Measurements from ENCODE around the gene KCNH1. TPM values are rescaled to one million over a fixed set of nuclear protein-coding genes. Genes with fewer than 3 reads are reported as not detected.

KCNH1 gene
- total and polyA plus RNA-seq, 2 experiments from 2014 or later = 0.28 TPM; not detected in 1

DNA sequence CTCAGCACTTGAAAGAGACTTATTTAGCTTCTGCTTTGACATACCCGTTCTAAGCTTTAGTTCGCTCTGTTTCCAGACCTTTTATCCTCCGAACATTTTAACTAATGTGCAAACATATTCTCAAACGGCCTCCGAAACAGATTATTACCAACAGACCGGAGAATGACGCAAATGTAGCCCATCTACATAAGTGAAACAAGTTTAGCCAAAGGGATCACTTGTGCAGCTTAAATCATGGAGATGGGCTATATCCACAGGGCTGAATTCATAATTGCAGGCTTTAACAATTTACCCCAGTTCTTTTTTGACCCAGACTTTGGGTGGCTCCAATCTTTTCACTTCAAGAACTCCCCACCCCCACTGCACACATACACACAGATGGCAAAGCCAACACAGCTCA lies 119.7 kb downstream of the KCNH1 start:
- H3K36me3 ChIP-seq (ENCODE audit: insufficient read depth) = no peaks in the 10 kb centered on the region
- H3K79me2 ChIP-seq (replicated peaks; ENCODE audit: insufficient read depth) = no peaks in the 10 kb centered on the region
- no peaks in the 10 kb centered on the region for H3K9me2 ChIP-seq (ENCODE audit: insufficient read depth)
- H4K20me1 ChIP-seq (replicated peaks; ENCODE audit: insufficient read depth) = no peaks in the 10 kb centered on the region
- H2AFZ ChIP-seq = no peak overlapping the region
- H3K27me3 Mint-ChIP-seq (ENCODE audit: insufficient read depth, low read depth, poor library complexity) = peaks cover 1% of the 10 kb centered on the region
- DNase-seq (ENCODE audit: low spot score) (no peak), ATAC-seq (no peak)
- no peaks in the 10 kb centered on the region for H3F3A ChIP-seq (replicated peaks; ENCODE audit: low read depth)
- H3K4me1 Mint-ChIP-seq = no peaks in the 10 kb centered on the region
- H3K36me3 Mint-ChIP-seq (ENCODE audit: low read depth) = no peaks in the 10 kb centered on the region
- H3K4me2 ChIP-seq = no peak overlapping the region
- H3K27ac ChIP-seq (ENCODE audit: low read depth) = no peak overlapping the region
- H3K27me3 ChIP-seq (ENCODE audit: insufficient read depth) = no peaks in the 10 kb centered on the region
- no peaks in the 10 kb centered on the region for H3K9me3 Mint-ChIP-seq
- H3K4me3 Mint-ChIP-seq = no peak overlapping the region
- no peak overlapping the region for H3K27ac Mint-ChIP-seq
- H3K4me1 ChIP-seq (ENCODE audit: insufficient read depth) = no peaks in the 10 kb centered on the region
- H3K4me3 ChIP-seq = no peak overlapping the region
- TF ChIP-seq STAT1 (IDR thresholded peaks at IDR 0.05; ENCODE audit: unreplicated experiment) (no peak), ZNF331 (CRISPR knock-in tag; IDR thresholded peaks at IDR 0.05; ENCODE audit: low read depth) (no peak), CREB1 (CRISPR knock-in tag; IDR thresholded peaks at IDR 0.05; ENCODE audit: low read depth) (no peak), ZNF462 (CRISPR knock-in tag; IDR thresholded peaks at IDR 0.05) (no peak), ETS1 (IDR thresholded peaks at IDR 0.05) (no peak), ZNF114 (CRISPR knock-in tag; IDR thresholded peaks at IDR 0.05) (no peak), JUNB (IDR thresholded peaks at IDR 0.05; ENCODE audit: unreplicated experiment) (no peak)
- TF ChIP-seq, protein P1, sequence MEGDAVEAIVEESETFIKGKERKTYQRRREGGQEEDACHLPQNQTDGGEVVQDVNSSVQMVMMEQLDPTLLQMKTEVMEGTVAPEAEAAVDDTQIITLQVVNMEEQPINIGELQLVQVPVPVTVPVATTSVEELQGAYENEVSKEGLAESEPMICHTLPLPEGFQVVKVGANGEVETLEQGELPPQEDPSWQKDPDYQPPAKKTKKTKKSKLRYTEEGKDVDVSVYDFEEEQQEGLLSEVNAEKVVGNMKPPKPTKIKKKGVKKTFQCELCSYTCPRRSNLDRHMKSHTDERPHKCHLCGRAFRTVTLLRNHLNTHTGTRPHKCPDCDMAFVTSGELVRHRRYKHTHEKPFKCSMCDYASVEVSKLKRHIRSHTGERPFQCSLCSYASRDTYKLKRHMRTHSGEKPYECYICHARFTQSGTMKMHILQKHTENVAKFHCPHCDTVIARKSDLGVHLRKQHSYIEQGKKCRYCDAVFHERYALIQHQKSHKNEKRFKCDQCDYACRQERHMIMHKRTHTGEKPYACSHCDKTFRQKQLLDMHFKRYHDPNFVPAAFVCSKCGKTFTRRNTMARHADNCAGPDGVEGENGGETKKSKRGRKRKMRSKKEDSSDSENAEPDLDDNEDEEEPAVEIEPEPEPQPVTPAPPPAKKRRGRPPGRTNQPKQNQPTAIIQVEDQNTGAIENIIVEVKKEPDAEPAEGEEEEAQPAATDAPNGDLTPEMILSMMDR (conservative IDR thresholded peaks at IDR 0.05; ENCODE audit: low read depth in 2 of 2) = no peak
- TF ChIP-seq, protein P2, sequence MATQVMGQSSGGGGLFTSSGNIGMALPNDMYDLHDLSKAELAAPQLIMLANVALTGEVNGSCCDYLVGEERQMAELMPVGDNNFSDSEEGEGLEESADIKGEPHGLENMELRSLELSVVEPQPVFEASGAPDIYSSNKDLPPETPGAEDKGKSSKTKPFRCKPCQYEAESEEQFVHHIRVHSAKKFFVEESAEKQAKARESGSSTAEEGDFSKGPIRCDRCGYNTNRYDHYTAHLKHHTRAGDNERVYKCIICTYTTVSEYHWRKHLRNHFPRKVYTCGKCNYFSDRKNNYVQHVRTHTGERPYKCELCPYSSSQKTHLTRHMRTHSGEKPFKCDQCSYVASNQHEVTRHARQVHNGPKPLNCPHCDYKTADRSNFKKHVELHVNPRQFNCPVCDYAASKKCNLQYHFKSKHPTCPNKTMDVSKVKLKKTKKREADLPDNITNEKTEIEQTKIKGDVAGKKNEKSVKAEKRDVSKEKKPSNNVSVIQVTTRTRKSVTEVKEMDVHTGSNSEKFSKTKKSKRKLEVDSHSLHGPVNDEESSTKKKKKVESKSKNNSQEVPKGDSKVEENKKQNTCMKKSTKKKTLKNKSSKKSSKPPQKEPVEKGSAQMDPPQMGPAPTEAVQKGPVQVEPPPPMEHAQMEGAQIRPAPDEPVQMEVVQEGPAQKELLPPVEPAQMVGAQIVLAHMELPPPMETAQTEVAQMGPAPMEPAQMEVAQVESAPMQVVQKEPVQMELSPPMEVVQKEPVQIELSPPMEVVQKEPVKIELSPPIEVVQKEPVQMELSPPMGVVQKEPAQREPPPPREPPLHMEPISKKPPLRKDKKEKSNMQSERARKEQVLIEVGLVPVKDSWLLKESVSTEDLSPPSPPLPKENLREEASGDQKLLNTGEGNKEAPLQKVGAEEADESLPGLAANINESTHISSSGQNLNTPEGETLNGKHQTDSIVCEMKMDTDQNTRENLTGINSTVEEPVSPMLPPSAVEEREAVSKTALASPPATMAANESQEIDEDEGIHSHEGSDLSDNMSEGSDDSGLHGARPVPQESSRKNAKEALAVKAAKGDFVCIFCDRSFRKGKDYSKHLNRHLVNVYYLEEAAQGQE (IDR thresholded peaks at IDR 0.05; ENCODE audit: unreplicated experiment) = no peak

Data from GM23338 (cell line).